ENCODE measurements around the gene CDIP1.
A peak's percentile ranks its signal among the peaks of the same experiment; 100 is the strongest.

CDIP1 gene

DNA sequence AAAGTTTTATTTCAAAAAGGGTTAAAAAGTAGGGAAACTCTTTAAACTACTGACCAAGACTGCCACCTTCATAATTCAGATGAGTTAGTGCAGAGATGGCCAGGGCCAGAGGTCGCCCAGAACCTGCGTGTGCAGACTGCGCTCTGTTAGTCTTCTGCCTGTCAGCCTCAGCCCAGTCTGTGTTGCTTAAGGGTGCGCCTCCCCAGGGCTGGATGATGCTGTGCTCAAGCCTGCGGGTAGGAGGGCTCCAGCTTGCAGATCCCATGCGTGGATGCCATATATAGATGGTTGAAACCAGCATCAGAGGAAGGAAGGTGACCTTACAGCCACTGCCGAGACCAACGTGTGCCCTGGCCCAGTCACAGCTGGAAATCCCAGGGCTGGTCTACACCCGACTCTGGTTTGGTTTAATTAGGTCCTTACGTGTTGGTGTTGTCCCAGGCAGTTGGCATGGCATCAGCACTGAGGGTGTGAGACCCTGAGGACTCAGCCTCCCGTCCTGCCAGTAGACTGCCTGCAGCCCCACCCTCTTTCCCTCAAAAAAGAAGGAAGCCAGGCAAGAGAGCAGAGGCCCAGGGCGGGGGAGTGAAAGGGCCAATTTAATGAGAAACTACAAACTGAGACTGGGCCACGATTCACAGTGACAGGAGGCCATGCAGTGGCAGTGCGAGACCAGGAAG is 27.7 kb downstream of the CDIP1 start:
- TF ChIP-seq, protein P1, sequence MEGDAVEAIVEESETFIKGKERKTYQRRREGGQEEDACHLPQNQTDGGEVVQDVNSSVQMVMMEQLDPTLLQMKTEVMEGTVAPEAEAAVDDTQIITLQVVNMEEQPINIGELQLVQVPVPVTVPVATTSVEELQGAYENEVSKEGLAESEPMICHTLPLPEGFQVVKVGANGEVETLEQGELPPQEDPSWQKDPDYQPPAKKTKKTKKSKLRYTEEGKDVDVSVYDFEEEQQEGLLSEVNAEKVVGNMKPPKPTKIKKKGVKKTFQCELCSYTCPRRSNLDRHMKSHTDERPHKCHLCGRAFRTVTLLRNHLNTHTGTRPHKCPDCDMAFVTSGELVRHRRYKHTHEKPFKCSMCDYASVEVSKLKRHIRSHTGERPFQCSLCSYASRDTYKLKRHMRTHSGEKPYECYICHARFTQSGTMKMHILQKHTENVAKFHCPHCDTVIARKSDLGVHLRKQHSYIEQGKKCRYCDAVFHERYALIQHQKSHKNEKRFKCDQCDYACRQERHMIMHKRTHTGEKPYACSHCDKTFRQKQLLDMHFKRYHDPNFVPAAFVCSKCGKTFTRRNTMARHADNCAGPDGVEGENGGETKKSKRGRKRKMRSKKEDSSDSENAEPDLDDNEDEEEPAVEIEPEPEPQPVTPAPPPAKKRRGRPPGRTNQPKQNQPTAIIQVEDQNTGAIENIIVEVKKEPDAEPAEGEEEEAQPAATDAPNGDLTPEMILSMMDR (IDR thresholded peaks at IDR 0.05; ENCODE audit: low read depth, low read length, missing control alignments): no peak
- no peak for DNase-seq (ENCODE audit: extremely low read depth, low read depth)
- no peak overlapping the region for H3K4me3 ChIP-seq (replicated peaks; ENCODE audit: low read depth, low read length)

DNA sequence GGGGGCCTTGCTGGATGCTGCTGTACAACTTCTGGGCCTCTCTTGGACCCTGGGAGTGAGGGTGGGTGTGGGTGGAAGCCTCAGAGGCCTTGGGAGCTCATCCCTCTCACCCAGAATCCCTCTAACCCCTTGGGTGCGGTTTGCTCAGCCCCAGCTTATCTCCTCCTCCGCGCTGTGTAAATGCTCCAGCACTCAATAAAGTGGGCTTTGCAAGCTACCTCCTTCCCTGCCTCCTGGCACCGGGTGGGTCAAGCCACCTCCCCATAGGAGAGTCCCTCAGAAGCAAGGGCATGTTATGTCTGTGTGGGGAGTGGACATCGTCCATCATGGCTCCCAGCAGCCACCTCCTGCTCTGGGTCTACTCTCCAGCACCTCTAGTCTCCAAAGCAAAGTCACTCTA is 28.4 kb downstream of the CDIP1 start:
- H3K4me3 ChIP-seq (replicated peaks; ENCODE audit: low read depth, low read length): no peak overlapping the region
- no peak for DNase-seq (ENCODE audit: extremely low read depth, low read depth)
- TF ChIP-seq, protein P1 (IDR thresholded peaks at IDR 0.05; ENCODE audit: low read depth, low read length, missing control alignments): no peak

DNA sequence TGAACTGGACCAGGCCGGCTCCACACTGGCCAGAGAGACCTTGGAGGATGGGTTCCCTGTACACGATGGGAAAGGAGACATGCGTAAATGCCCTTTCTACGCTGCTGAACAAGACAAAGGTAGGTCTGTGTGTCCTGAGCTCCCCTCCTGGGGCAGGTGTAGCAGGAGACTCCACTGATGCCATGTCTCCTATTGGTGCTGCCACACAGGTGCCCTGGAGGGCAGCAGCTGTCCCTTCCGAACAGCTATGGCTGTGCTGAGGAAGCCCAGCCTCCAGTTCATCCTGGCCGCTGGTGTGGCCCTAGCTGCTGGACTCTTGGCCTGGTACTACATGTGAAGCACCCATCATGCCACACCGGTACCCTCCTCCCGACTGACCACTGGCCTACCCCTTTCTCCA is 29.2 kb downstream of the CDIP1 start:
- TF ChIP-seq, protein P1 (IDR thresholded peaks at IDR 0.05; ENCODE audit: low read depth, low read length, missing control alignments): no peak
- DNase-seq (ENCODE audit: extremely low read depth, low read depth): no peak
- H3K4me3 ChIP-seq (replicated peaks; ENCODE audit: low read depth, low read length): no peak overlapping the region

DNA sequence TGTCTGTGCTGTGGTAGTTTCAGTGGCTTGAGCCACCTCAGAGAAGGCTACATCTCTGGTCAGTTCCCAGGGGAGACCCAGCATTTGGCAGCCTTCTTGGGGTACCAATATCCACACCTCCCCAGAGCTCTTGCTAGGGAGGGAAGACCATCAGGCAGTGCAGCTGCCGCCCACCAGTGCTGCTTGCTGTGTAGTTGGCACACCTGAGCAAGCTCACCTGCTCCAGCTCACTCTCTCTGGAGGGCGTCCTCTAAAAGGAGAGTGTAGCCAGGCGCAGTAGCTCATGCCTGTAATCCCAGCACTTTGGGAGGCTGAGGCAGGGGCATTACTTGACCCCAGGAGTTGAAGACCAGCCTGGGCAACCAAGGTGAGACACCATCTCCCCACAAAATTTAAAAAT is 29.8 kb downstream of the CDIP1 start:
- TF ChIP-seq, protein P1 (IDR thresholded peaks at IDR 0.05; ENCODE audit: low read depth, low read length, missing control alignments): no peak
- H3K4me3 ChIP-seq (replicated peaks; ENCODE audit: low read depth, low read length): no peak overlapping the region

DNA sequence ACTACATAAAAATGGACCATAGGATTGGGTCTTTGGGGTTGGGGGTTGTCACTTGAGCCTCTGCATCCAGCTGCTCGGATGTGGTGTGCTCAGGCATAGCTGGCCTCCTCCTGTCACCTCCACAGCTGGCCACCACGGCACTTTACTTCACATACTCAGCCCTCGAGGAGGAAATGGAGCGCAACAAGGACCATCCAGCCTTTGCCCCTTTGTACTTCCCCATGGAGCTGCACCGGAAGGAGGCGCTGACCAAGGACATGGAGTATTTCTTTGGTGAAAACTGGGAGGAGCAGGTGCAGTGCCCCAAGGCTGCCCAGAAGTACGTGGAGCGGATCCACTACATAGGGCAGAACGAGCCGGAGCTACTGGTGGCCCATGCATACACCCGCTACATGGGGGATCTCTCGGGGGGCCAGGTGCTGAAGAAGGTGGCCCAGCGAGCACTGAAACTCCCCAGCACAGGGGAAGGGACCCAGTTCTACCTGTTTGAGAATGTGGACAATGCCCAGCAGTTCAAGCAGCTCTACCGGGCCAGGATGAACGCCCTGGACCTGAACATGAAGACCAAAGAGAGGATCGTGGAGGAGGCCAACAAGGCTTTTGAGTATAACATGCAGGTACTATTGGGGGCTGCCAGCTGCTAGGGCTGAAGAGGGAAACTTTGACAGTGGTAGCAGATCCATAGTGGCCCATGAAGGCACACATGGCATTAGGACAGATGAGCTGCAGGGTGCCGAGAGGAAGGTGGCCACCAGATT is 30.8 kb downstream of the CDIP1 start:
- DNase-seq (ENCODE audit: extremely low read depth, low read depth): no peak
- no peak overlapping the region for H3K4me3 ChIP-seq (replicated peaks; ENCODE audit: low read depth, low read length)
- TF ChIP-seq, protein P1 (IDR thresholded peaks at IDR 0.05; ENCODE audit: low read depth, low read length, missing control alignments): no peak

More for the DNA sequence above, 29.8 kb downstream of the CDIP1 start:
- DNase-seq (ENCODE audit: extremely low read depth, low read depth): no peak

DNA sequence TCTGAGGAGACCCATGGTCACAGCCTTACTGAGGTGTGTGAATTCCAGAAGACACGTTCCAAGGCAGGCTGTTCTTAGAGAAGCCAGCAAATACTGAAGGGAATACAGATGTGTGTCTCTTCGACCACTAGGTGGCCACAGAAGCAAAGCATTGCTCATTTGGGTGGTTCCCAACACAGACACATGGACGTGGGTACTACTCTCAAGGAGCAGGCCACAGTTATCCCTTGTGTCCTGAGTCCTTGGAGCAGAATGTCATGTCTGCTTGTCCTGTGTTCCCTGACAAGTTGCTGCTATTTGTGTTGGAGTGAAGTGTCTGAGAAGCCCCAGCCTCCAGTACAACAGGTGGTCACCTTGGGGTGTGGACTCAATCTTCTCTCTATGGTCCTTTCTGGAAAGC is 32.1 kb downstream of the CDIP1 start:
- no peak overlapping the region for H3K4me3 ChIP-seq (replicated peaks; ENCODE audit: low read depth, low read length)
- peak; percentile 65 for DNase-seq (ENCODE audit: extremely low read depth, low read depth)
- TF ChIP-seq, protein P1 (IDR thresholded peaks at IDR 0.05; ENCODE audit: low read depth, low read length, missing control alignments): peak; percentile 87
